PC-9 (cell line): ENCODE measurements around the gene ZMIZ1.

Experiments used
- EZH2 ChIP-seq: fragments of 200-600 bp; sonication (generic); IDR thresholded peaks from 2 replicates; pipeline ENCODE4 v1.8.0; 2017; ENCODE audit warnings: antibody characterized with exemption, low read depth
- TF ChIP-seq, protein P1 (sequence below): fragments of 200-600 bp; sonication (generic); conservative IDR thresholded peaks from 2 replicates; pipeline ENCODE4 v1.6.1; 2017; ENCODE audit warnings: mixed run types, antibody characterized with exemption, mild to moderate bottlenecking, moderate library complexity

DNA sequence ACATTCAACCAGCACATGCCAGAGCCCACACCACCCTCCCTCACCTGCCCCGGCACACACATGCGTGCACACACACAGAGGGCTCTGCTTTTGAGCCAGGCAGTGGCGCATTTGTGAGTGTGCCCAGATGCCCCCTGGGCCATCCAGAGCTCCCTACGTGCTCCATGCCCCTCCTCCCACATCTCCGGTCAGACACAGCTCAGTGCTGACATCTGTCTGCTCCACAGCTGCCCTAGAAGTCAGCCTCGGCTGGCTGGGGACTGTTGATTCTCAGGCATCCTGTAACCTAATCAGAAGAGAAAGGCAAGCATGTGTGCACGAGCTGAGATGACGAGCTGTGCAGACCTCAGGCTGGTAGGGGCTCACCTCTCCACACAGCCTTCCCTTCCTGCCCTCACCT is 135.1 kb downstream of the ZMIZ1 start:
- TF ChIP-seq, protein P1, sequence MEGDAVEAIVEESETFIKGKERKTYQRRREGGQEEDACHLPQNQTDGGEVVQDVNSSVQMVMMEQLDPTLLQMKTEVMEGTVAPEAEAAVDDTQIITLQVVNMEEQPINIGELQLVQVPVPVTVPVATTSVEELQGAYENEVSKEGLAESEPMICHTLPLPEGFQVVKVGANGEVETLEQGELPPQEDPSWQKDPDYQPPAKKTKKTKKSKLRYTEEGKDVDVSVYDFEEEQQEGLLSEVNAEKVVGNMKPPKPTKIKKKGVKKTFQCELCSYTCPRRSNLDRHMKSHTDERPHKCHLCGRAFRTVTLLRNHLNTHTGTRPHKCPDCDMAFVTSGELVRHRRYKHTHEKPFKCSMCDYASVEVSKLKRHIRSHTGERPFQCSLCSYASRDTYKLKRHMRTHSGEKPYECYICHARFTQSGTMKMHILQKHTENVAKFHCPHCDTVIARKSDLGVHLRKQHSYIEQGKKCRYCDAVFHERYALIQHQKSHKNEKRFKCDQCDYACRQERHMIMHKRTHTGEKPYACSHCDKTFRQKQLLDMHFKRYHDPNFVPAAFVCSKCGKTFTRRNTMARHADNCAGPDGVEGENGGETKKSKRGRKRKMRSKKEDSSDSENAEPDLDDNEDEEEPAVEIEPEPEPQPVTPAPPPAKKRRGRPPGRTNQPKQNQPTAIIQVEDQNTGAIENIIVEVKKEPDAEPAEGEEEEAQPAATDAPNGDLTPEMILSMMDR = no peak
- no peak for TF ChIP-seq EZH2
